ENCODE measurements around the gene SLC47A1. TPM values are rescaled to one million over a fixed set of nuclear protein-coding genes. Genes with fewer than 3 reads are reported as not detected.
A peak's percentile ranks its signal among the peaks of the same experiment; 100 is the strongest.

The SLC47A1 gene
- total and polyA plus RNA-seq, 2 of the 13 experiments (the other 11 are each of a cell fraction or from before 2014, with no cell fraction given): 42.1 to 67.5 TPM

GRCh38 chr17:19538095-19539039 lies 4.7 kb downstream of the SLC47A1 start (continued):
- TF ChIP-seq E2F5 (CRISPR knock-in tag; conservative IDR thresholded peaks at IDR 0.05) (no peak), MED13 (CRISPR knock-in tag; IDR thresholded peaks at IDR 0.05) (peak; percentile 53), MYNN (CRISPR knock-in tag; IDR thresholded peaks at IDR 0.05; ENCODE audit: low read depth) (no peak), PRDM4 (CRISPR knock-in tag; IDR thresholded peaks at IDR 0.05; ENCODE audit: borderline replicate concordance) (no peak), ZNF570 (CRISPR knock-in tag; IDR thresholded peaks at IDR 0.05; ENCODE audit: borderline replicate concordance) (no peak), FLYWCH1 (CRISPR knock-in tag; IDR thresholded peaks at IDR 0.05) (no peak), HNRNPH1 (optimal IDR thresholded peaks at IDR 0.05; ENCODE audit: low read depth, low read length) (no peak), TRIM22 (IDR thresholded peaks at IDR 0.05) (no peak), MLLT10 (CRISPR knock-in tag; IDR thresholded peaks at IDR 0.05) (no peak), ZNF501 (CRISPR knock-in tag; IDR thresholded peaks at IDR 0.05) (peak; percentile 64; the same call in 1 of the 2 replicates), ARID5B (CRISPR knock-in tag; IDR thresholded peaks at IDR 0.05) (peak; percentile 95), HOXA3 (CRISPR knock-in tag; IDR thresholded peaks at IDR 0.05) (peak; percentile 91), ZNF777 (CRISPR knock-in tag; IDR thresholded peaks at IDR 0.05) (no peak), NR3C1 (CRISPR knock-in tag; IDR thresholded peaks at IDR 0.05) (no peak), ZNF761 (CRISPR knock-in tag; conservative IDR thresholded peaks at IDR 0.05) (peak; percentile 97), ZNF292 (CRISPR knock-in tag; IDR thresholded peaks at IDR 0.05; ENCODE audit: borderline replicate concordance, low read depth) (peak; percentile 87; the same call in 1 of the 2 replicates), BRF2 (CRISPR knock-in tag; IDR thresholded peaks at IDR 0.05) (peak; percentile 72; the same call in 1 of the 2 replicates), HOXA9 (CRISPR knock-in tag; IDR thresholded peaks at IDR 0.05; ENCODE audit: borderline replicate concordance) (no peak), ZNF546 (CRISPR knock-in tag; conservative IDR thresholded peaks at IDR 0.05) (no peak)
